ENCODE measurements around the gene COL19A1.
A peak's percentile ranks its signal among the peaks of the same experiment; 100 is the strongest.

The COL19A1 gene

DNA sequence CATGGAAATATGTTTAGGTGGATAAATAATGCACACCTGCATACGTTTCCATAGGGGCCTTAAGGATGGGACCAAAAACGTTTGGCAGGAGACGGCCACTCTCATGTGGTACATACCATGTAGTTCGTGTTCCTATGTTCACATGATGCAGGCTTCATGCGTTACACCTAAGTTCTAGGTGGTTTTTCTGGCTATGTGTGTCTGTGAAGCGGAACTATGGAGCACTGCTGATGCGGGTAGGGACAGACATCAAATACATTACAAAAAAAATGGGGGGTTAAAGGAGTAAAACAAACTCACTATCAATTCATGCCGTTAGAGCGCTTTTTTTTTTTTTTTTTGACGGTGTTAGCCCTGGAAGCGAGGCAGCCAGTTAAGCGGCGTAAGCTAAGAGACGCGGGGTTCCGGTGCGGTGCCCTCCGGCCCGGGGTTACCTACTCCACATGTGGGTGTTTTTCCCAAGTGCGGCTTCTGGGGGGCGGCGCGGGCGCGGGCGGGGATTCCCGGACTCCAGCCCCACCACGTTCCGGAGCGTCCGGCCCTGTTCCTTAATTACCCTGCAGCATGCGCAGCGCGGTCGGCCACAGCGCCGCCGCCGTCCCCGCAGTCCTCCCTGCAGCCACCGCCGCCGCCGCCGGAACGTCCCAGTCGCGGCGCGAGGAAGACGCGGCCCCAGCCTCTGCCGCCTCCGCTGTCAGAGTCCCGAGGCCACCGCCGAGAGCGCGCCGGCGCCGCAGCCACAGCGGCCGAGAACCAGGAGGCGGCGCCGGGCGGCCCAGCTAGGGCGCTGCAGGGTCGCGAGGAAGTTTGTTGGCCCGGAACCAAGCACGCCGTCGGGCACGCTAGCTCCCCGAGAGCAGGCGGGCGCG is 648 bp downstream of the COL19A1 start:
- Histone ChIP-seq H3K9me3 (ENCODE audit: control insufficient read depth, insufficient read depth, low read length) (no peaks in the 10 kb centered on the region), H3K27me3 (ENCODE audit: control insufficient read depth, insufficient read depth, low read length) (peaks cover 47% of the 10 kb centered on the region), H3K4me3 (ENCODE audit: low read depth, low read length) (peak overlapping the region; percentile 54), H3K9ac (ENCODE audit: low read depth, low read length) (peak overlapping the region; percentile 12; the same call in 1 of the 2 replicates), H3K4me1 (ENCODE audit: control insufficient read depth, insufficient read depth, low read length) (peaks cover 17% of the 10 kb centered on the region; the same call in 1 of the 2 replicates), H3K27ac (ENCODE audit: low read depth, low read length) (no peak overlapping the region), H3K36me3 (ENCODE audit: control insufficient read depth, insufficient read depth, low read length) (no peaks in the 10 kb centered on the region)

- H3K27ac ChIP-seq (ENCODE audit: low read depth, low read length) = no peak overlapping the region
- H3K9me3 ChIP-seq (ENCODE audit: control insufficient read depth, insufficient read depth, low read length) = no peaks in the 10 kb centered on the region
- peak overlapping the region; percentile 12; the same call in 1 of the 2 replicates for H3K9ac ChIP-seq (ENCODE audit: low read depth, low read length)
- peaks cover 16% of the 10 kb centered on the region; the same call in 1 of the 2 replicates for H3K4me1 ChIP-seq (ENCODE audit: control insufficient read depth, insufficient read depth, low read length)
- H3K27me3 ChIP-seq (ENCODE audit: control insufficient read depth, insufficient read depth, low read length) = peaks cover 47% of the 10 kb centered on the region
- no peaks in the 10 kb centered on the region for H3K36me3 ChIP-seq (ENCODE audit: control insufficient read depth, insufficient read depth, low read length)
- peak overlapping the region; percentile 54 for H3K4me3 ChIP-seq (ENCODE audit: low read depth, low read length)
Observed at GRCh38 chr6:69867639-69867976, 1.3 kb downstream of the COL19A1 start.

- H3K27ac ChIP-seq (ENCODE audit: low read depth, low read length) = no peak overlapping the region
- H3K4me1 ChIP-seq (ENCODE audit: control insufficient read depth, insufficient read depth, low read length) = peaks cover 16% of the 10 kb centered on the region; the same call in 1 of the 2 replicates
- H3K36me3 ChIP-seq (ENCODE audit: control insufficient read depth, insufficient read depth, low read length) = no peaks in the 10 kb centered on the region
- H3K9ac ChIP-seq (ENCODE audit: low read depth, low read length) = no peak overlapping the region
- peaks cover 47% of the 10 kb centered on the region for H3K27me3 ChIP-seq (ENCODE audit: control insufficient read depth, insufficient read depth, low read length)
- H3K4me3 ChIP-seq (ENCODE audit: low read depth, low read length) = no peak overlapping the region
- H3K9me3 ChIP-seq (ENCODE audit: control insufficient read depth, insufficient read depth, low read length) = no peaks in the 10 kb centered on the region
Observed at GRCh38 chr6:69868252-69868804, 2.0 kb downstream of the COL19A1 start.

GRCh38 chr6:69868961-69869360 is 2.6 kb downstream of the COL19A1 start:
- Histone ChIP-seq H3K27ac (ENCODE audit: low read depth, low read length) (no peak overlapping the region), H3K27me3 (ENCODE audit: control insufficient read depth, insufficient read depth, low read length) (peaks cover 47% of the 10 kb centered on the region), H3K4me3 (ENCODE audit: low read depth, low read length) (no peak overlapping the region), H3K9ac (ENCODE audit: low read depth, low read length) (no peak overlapping the region), H3K9me3 (ENCODE audit: control insufficient read depth, insufficient read depth, low read length) (no peaks in the 10 kb centered on the region), H3K4me1 (ENCODE audit: control insufficient read depth, insufficient read depth, low read length) (peaks cover 16% of the 10 kb centered on the region; the same call in 1 of the 2 replicates), H3K36me3 (ENCODE audit: control insufficient read depth, insufficient read depth, low read length) (no peaks in the 10 kb centered on the region)

DNA sequence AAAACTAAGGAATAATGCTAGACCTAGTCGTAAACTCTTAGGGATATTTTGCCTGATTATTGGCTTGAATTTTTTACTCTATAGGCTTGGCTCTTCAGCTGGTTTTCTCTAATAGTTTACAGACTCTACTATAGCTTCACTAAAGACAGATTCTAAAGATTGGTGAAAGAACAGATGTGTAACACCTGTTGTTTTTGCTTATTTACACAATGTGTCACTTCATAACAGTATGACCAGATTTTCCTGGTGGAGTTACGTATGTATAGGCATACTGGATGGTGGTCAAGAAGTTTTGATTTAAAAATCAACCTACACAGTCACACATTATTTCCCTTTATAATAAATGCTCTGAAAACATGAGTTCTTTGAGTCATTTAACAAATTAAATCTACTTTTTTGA is 4.8 kb downstream of the COL19A1 start:
- no peak overlapping the region for H3K27ac ChIP-seq (ENCODE audit: low read depth, low read length)
- H3K9me3 ChIP-seq (ENCODE audit: control insufficient read depth, insufficient read depth, low read length) = no peaks in the 10 kb centered on the region
- peaks cover 31% of the 10 kb centered on the region for H3K27me3 ChIP-seq (ENCODE audit: control insufficient read depth, insufficient read depth, low read length)
- H3K4me3 ChIP-seq (ENCODE audit: low read depth, low read length) = no peak overlapping the region
- no peaks in the 10 kb centered on the region for H3K36me3 ChIP-seq (ENCODE audit: control insufficient read depth, insufficient read depth, low read length)
- no peak overlapping the region for H3K9ac ChIP-seq (ENCODE audit: low read depth, low read length)
- peaks cover 14% of the 10 kb centered on the region; the same call in 1 of the 2 replicates for H3K4me1 ChIP-seq (ENCODE audit: control insufficient read depth, insufficient read depth, low read length)

DNA sequence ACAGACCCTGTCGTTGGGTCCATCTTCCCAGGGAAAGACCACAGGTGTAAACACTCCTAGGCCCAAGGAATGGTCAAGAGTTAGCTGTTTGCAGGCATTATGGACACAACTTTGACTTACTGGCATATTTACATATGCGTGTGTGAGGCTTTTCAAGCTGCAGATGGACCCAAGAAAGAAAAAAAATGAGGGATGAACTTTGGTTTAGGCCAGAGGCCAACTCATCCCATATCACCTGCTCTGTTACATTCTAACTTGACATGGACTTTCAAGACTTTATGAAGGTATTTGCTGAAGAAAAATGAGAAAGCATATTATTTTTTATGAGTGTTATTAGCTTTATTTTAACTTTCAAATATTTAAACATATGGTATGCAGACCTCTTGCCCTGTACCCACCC is 6.9 kb downstream of the COL19A1 start:
- Histone ChIP-seq H3K9me3 (ENCODE audit: control insufficient read depth, insufficient read depth, low read length) (no peaks in the 10 kb centered on the region), H3K36me3 (ENCODE audit: control insufficient read depth, insufficient read depth, low read length) (no peaks in the 10 kb centered on the region), H3K4me3 (ENCODE audit: low read depth, low read length) (no peak overlapping the region), H3K27ac (ENCODE audit: low read depth, low read length) (no peak overlapping the region), H3K27me3 (ENCODE audit: control insufficient read depth, insufficient read depth, low read length) (peaks cover 9% of the 10 kb centered on the region), H3K4me1 (ENCODE audit: control insufficient read depth, insufficient read depth, low read length) (peaks cover 5% of the 10 kb centered on the region; the same call in 1 of the 2 replicates), H3K9ac (ENCODE audit: low read depth, low read length) (no peak overlapping the region)

DNA sequence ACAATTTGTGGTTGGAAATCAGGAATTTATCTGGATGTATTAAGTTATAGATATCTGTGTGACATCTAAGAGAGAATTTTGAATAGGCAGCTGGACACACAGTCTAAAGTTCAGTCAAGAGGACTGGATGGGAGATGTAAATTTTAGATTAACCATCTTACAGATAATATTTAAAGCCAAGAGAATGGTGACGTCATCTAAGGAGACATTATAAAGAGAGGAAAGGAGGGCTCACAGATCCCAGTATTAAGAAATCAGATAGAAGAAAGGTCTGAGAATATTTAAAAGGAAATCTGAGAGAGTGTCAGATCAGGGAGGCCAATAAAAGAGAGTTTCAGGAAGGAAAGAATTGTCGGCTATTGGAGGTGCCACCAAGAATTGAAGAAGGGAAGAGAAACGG is 9.4 kb downstream of the COL19A1 start:
- Histone ChIP-seq H3K9me3 (ENCODE audit: control insufficient read depth, insufficient read depth, low read length) (no peaks in the 10 kb centered on the region), H3K36me3 (ENCODE audit: control insufficient read depth, insufficient read depth, low read length) (no peaks in the 10 kb centered on the region), H3K4me3 (ENCODE audit: low read depth, low read length) (no peak overlapping the region), H3K9ac (ENCODE audit: low read depth, low read length) (no peak overlapping the region), H3K27me3 (ENCODE audit: control insufficient read depth, insufficient read depth, low read length) (no peaks in the 10 kb centered on the region), H3K4me1 (ENCODE audit: control insufficient read depth, insufficient read depth, low read length) (no peaks in the 10 kb centered on the region), H3K27ac (ENCODE audit: low read depth, low read length) (no peak overlapping the region)

- H3K36me3 ChIP-seq (ENCODE audit: control insufficient read depth, insufficient read depth, low read length) = no peaks in the 10 kb centered on the region
- H3K27me3 ChIP-seq (ENCODE audit: control insufficient read depth, insufficient read depth, low read length) = no peaks in the 10 kb centered on the region
- no peaks in the 10 kb centered on the region for H3K4me1 ChIP-seq (ENCODE audit: control insufficient read depth, insufficient read depth, low read length)
- no peak overlapping the region for H3K4me3 ChIP-seq (ENCODE audit: low read depth, low read length)
- no peak overlapping the region for H3K27ac ChIP-seq (ENCODE audit: low read depth, low read length)
- H3K9ac ChIP-seq (ENCODE audit: low read depth, low read length) = no peak overlapping the region
- no peaks in the 10 kb centered on the region for H3K9me3 ChIP-seq (ENCODE audit: control insufficient read depth, insufficient read depth, low read length)
Observed at GRCh38 chr6:69878795-69879194, 12.4 kb downstream of the COL19A1 start.

DNA sequence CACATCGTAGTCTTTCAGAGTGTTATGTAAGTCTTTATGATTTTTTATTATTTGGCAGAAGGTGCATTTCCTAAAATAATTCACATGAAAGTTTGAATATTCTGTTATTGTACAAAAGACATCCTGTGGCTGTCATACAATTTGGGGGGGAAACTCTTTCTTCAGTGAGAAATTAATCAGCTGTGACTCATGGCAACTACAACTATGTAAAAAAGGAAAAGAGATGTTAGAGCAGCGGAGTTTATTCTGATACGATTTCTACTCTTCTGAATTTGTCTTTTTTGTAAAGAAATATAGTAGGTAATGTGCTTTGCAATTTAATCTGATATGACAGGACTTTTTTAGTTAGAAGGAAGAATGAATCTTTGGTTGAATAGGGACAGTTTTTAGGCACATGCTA is 14.2 kb downstream of the COL19A1 start:
- no peak overlapping the region for H3K4me3 ChIP-seq (ENCODE audit: low read depth, low read length)
- H3K27ac ChIP-seq (ENCODE audit: low read depth, low read length) = no peak overlapping the region
- H3K27me3 ChIP-seq (ENCODE audit: control insufficient read depth, insufficient read depth, low read length) = no peaks in the 10 kb centered on the region
- H3K4me1 ChIP-seq (ENCODE audit: control insufficient read depth, insufficient read depth, low read length) = no peaks in the 10 kb centered on the region
- no peak overlapping the region for H3K9ac ChIP-seq (ENCODE audit: low read depth, low read length)
- no peaks in the 10 kb centered on the region for H3K9me3 ChIP-seq (ENCODE audit: control insufficient read depth, insufficient read depth, low read length)
- no peaks in the 10 kb centered on the region for H3K36me3 ChIP-seq (ENCODE audit: control insufficient read depth, insufficient read depth, low read length)

DNA sequence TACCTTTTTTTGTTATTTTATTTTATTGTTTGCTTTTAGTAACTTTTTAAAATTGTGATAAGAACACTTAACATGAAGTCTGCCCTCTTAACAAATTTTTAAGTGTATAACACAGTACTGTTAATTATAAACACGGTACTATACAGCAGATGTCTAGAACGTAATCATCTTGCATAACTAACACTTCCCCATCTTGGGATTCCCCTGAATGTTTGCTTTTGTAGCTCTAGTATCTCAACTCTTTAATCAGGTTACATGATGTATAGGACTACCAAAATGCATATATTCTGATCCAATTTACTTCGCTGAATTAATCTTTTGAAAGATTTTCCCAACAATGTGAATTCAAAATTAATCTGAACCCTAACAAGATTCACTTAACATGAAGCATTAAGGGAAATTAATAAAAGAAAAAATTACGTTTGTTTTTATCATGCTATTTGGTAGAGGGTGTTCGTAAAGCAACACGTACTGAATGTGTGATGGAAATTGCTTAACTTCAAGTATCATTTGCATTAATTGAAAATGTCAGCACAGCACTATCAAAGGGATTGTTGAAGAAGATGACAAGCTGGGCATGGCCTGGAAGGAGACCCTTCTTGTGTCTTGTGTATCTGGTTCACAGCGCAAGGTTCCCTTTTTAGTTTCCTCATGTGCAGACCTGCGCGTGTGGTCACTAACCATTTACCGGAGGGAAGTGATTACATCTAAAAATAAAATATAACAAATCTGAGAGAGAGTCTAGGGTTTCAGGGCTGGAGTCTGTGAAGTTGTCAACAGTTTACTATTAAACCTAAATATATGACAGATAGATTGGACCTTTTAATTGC is 15.2 kb downstream of the COL19A1 start:
- no peak overlapping the region for H3K9ac ChIP-seq (ENCODE audit: low read depth, low read length)
- no peak overlapping the region for H3K27ac ChIP-seq (ENCODE audit: low read depth, low read length)
- no peaks in the 10 kb centered on the region for H3K4me1 ChIP-seq (ENCODE audit: control insufficient read depth, insufficient read depth, low read length)
- no peaks in the 10 kb centered on the region for H3K27me3 ChIP-seq (ENCODE audit: control insufficient read depth, insufficient read depth, low read length)
- H3K36me3 ChIP-seq (ENCODE audit: control insufficient read depth, insufficient read depth, low read length) = no peaks in the 10 kb centered on the region
- no peak overlapping the region for H3K4me3 ChIP-seq (ENCODE audit: low read depth, low read length)
- H3K9me3 ChIP-seq (ENCODE audit: control insufficient read depth, insufficient read depth, low read length) = no peaks in the 10 kb centered on the region

- H3K36me3 ChIP-seq (ENCODE audit: control insufficient read depth, insufficient read depth, low read length) = no peaks in the 10 kb centered on the region
- H3K9ac ChIP-seq (ENCODE audit: low read depth, low read length) = no peak overlapping the region
- H3K9me3 ChIP-seq (ENCODE audit: control insufficient read depth, insufficient read depth, low read length) = no peaks in the 10 kb centered on the region
- no peaks in the 10 kb centered on the region for H3K27me3 ChIP-seq (ENCODE audit: control insufficient read depth, insufficient read depth, low read length)
- no peaks in the 10 kb centered on the region for H3K4me1 ChIP-seq (ENCODE audit: control insufficient read depth, insufficient read depth, low read length)
- no peak overlapping the region for H3K4me3 ChIP-seq (ENCODE audit: low read depth, low read length)
- H3K27ac ChIP-seq (ENCODE audit: low read depth, low read length) = no peak overlapping the region
Observed at GRCh38 chr6:69883551-69883950, 17.2 kb downstream of the COL19A1 start.

Measured in HUES48 (cell line).